HepG2 (cell line): ENCODE data around the gene HOXA5. TPM values are rescaled to one million over a fixed set of nuclear protein-coding genes. Genes with fewer than 3 reads are reported as not detected.

Experiments used
- ATAC-seq: fragments of 200-7000 bp; cut with Tn5 transposase; 3 replicates; pipeline ENCODE4 v1.9.1; 2020; ENCODE audit warnings: mild to moderate bottlenecking, moderate library complexity
- BruUV-seq: library from RNA; stranded (reverse); fragments of 400-500 nt; replicated peaks from 2 replicates; lab custom pipeline; 2021; lab: Mats Ljungman, UMichigan
- CTCF ChIA-PET: fragments of 300-600 bp; formaldehyde crosslinking; extraction: SDS; loops from one replicate; lab custom pipeline; 2021; ENCODE audit warnings: low total read pairs, inconsistent platforms, low intra/inter-chr PET ratio; lab: Yijun Ruan, JAX
- POLR2A ChIA-PET: fragments of 350-600 bp; sonication (Branson Sonifier 250); formaldehyde crosslinking; loops from one replicate; lab custom pipeline; 2020; ENCODE audit warnings: antibody characterized with exemption, inconsistent platforms; lab: Yijun Ruan, JAX
- DNase-seq: peaks from one replicate; pipeline ENCODE4 v3.0.0-alpha.2; 2015; ENCODE audit warnings: low spot score
- FAIRE-seq: peaks from 3 replicates; lab custom pipeline; 2011; peaks lifted over from hg19 to GRCh38; lab: Jason Lieb, UNC
- H2AFZ ChIP-seq: one replicate; pipeline ENCODE4 v1.6.1; 2011; ENCODE audit warnings: low read length, inconsistent platforms
- H3K27ac ChIP-seq: fragments of 300-600 bp; 3 replicates; pipeline ENCODE4 v1.8.0; 2011; ENCODE audit warnings: mixed run types, mild to moderate bottlenecking, mixed read lengths, low read length, inconsistent platforms; ENCODE audit not compliant: insufficient read depth; ENCODE audit errors: extremely low read length
- H3K27me3 ChIP-seq, 2 experiments: fragments of 200-600 bp in 1 of 2; 2 replicates in 1 of 2; 3 replicates in 1 of 2; pipeline versions ENCODE4 v1.6.0 to v1.8.0; 2011; ENCODE audit warnings: low read length in 2 of 2, mild to moderate bottlenecking in 2 of 2, moderate library complexity in 2 of 2, inconsistent platforms in 1 of 2; ENCODE audit not compliant: insufficient read depth in 2 of 2, control insufficient read depth in 1 of 2
- H3K36me3 ChIP-seq, 2 experiments: fragments of 200-600 bp in 1 of 2; replicated peaks in 1 of 2; 2 replicates in 1 of 2; 3 replicates in 1 of 2; pipeline versions ENCODE4 v1.5.1 to v1.8.0; 2011; ENCODE audit warnings: low read length in 2 of 2, inconsistent platforms in 1 of 2; ENCODE audit not compliant: insufficient read depth in 2 of 2, control insufficient read depth in 1 of 2
- H3K4me1 ChIP-seq: 2 replicates; pipeline ENCODE4 v1.5.1; 2012; ENCODE audit warnings: low read length, inconsistent platforms; ENCODE audit not compliant: insufficient read depth
- H3K4me2 ChIP-seq: 2 replicates; pipeline ENCODE4 v1.6.0; 2011; ENCODE audit warnings: low read depth, low read length, inconsistent platforms
- H3K4me3 ChIP-seq, 3 experiments: fragments of 200-600 bp in 1 of 3; sonication (generic), shearing (Covaris generic) in 1 of 3; replicated peaks in 1 of 3; 2 replicates each; pipeline ENCODE4 v1.5.1; 2011 to 2016; ENCODE audit warnings: low read length in 3 of 3, inconsistent platforms in 2 of 3, low read depth in 2 of 3, mild to moderate bottlenecking in 2 of 3, control low read depth in 1 of 3, mixed read lengths in 1 of 3; ENCODE audit not compliant: insufficient read depth in 1 of 3
- H3K79me2 ChIP-seq: one replicate; pipeline ENCODE4 v1.6.1; 2011; ENCODE audit warnings: low read length, inconsistent platforms; ENCODE audit not compliant: insufficient read depth
- H3K9ac ChIP-seq: 2 replicates; pipeline ENCODE4 v1.6.0; 2011; ENCODE audit warnings: mild to moderate bottlenecking, low read depth, low read length, inconsistent platforms; ENCODE audit not compliant: insufficient read depth
- H3K9me3 ChIP-seq: 2 replicates; pipeline ENCODE4 v1.5.1; 2012; ENCODE audit warnings: mild to moderate bottlenecking, low read length
- H4K20me1 ChIP-seq: 2 replicates; pipeline ENCODE4 v1.6.0; 2011; ENCODE audit warnings: inconsistent platforms, mild to moderate bottlenecking, low read length, moderate library complexity; ENCODE audit not compliant: insufficient read depth
- CBX2 ChIP-seq, 2 experiments: fragments of 200-600 bp in 1 of 2; sonication (generic); formaldehyde crosslinking in 1 of 2; IDR thresholded peaks; 2 replicates each; pipeline versions ENCODE4 v1.7.0 to v1.8.1; 2018 to 2022; ENCODE audit warnings: low read depth in 2 of 2, low read length in 1 of 2, mild to moderate bottlenecking in 1 of 2, missing genetic modification reagents in 1 of 2
- CCDC6 ChIP-seq: sonication (generic); formaldehyde crosslinking; IDR thresholded peaks from 2 replicates; pipeline ENCODE4 v1.8.1; 2022; ENCODE audit warnings: mild to moderate bottlenecking, missing genetic modification reagents, moderate library complexity
- GATAD2A ChIP-seq: IDR thresholded peaks from 2 replicates; pipeline ENCODE4 v1.6.1; 2016
- NAIF1 ChIP-seq: sonication (generic); formaldehyde crosslinking; IDR thresholded peaks from 2 replicates; pipeline ENCODE4 v1.5.0; 2020; ENCODE audit warnings: mild to moderate bottlenecking, missing genetic modification reagents, borderline replicate concordance
- PRPF4 ChIP-seq: fragments of 200-400 bp; formaldehyde crosslinking; IDR thresholded peaks from 2 replicates; pipeline ENCODE4 v1.6.1; 2016; ENCODE audit warnings: low read length, low read depth; ENCODE audit not compliant: poor library complexity, severe bottlenecking
- U2AF1 ChIP-seq: fragments of 200-400 bp; formaldehyde crosslinking; optimal IDR thresholded peaks from 2 replicates; pipeline ENCODE3; 2017; ENCODE audit warnings: mild to moderate bottlenecking, low read depth, low read length
- ZIK1 ChIP-seq: sonication (generic); formaldehyde crosslinking; IDR thresholded peaks from 2 replicates; pipeline ENCODE4 v1.5.0; 2020; ENCODE audit warnings: mild to moderate bottlenecking, low read depth, missing genetic modification reagents, borderline replicate concordance
- ZNF441 ChIP-seq: sonication (generic); formaldehyde crosslinking; IDR thresholded peaks from 2 replicates; pipeline ENCODE4 v1.7.0; 2021; ENCODE audit warnings: missing genetic modification reagents, borderline replicate concordance
- ZZZ3 ChIP-seq: sonication (generic); formaldehyde crosslinking; IDR thresholded peaks from 2 replicates; pipeline ENCODE4 v1.4.0; 2020; ENCODE audit warnings: missing genetic modification reagents, mild to moderate bottlenecking, borderline replicate concordance
- WGBS: methylation state at CpG from one replicate; pipeline ENCODE4 v1.1.6; 2017; ENCODE audit warnings: low lambda C conversion rate; 5-methylcytosine and 5-hydroxymethylcytosine counted together
- in situ Hi-C: cut with HindIII; loops from 2 replicates; pipeline ENCODE4 v1.10.0; 2017; ENCODE audit warnings: low pct_unique_long_range_greater_than_20kb; ENCODE audit not compliant: extremely low pct_ligation_motif_present
- intact Hi-C: fragments of 100-400 bp; cut with micrococcal nuclease; formaldehyde crosslinking; loops from one replicate; pipeline ENCODE4 v1.10.0; 2022; ENCODE audit not compliant: unreplicated experiment
- polyA plus RNA-seq, 8 experiments: library from polyadenylated mRNA; depleted of rRNA in 3 of 8; stranded (reverse) in 7 of 8; unstranded in 1 of 8; fragments of >200 nt; fragmentation: Illumina TruSeq in 4 of 8; extraction: Trizol in 4 of 8; gene quantifications; 2 replicates each; pipeline versions ENCODE4 v1.2.1 to v1.2.3, GENCODE V29; 2011 to 2016; ENCODE audit warnings: low read depth in 4 of 8, missing spikeins in 1 of 8, mixed read lengths in 1 of 8; ENCODE audit not compliant: insufficient read depth in 1 of 8
- total RNA-seq, 5 experiments: library from RNA; depleted of rRNA; stranded (reverse); fragments of >200 nt; fragmentation: Illumina TruSeq; extraction: Trizol; gene quantifications; 2 replicates each; pipeline ENCODE4 v1.2.3, GENCODE V29; 2016; ENCODE audit warnings: low read depth in 1 of 5
- TF ChIP-seq, protein P1 (sequence below): sonication (generic); formaldehyde crosslinking; IDR thresholded peaks from 2 replicates; pipeline ENCODE4 v1.8.0; 2023; ENCODE audit warnings: mild to moderate bottlenecking, missing genetic modification reagents
- TF ChIP-seq, protein P2 (sequence below), 2 experiments: fragments of 450-650 bp in 1 of 2; sonication (generic) in 1 of 2; formaldehyde crosslinking; IDR thresholded peaks; 2 replicates each; pipeline versions ENCODE4 v1.5.0 to v1.8.0; 2020 to 2022; ENCODE audit warnings: mild to moderate bottlenecking in 1 of 2, missing genetic modification reagents in 1 of 2

The HOXA5 gene
- total and polyA plus RNA-seq, 2 of the 13 experiments (the other 11 are each of a cell fraction or from before 2014, with no cell fraction given) = 3.2 to 3.6 TPM

DNA sequence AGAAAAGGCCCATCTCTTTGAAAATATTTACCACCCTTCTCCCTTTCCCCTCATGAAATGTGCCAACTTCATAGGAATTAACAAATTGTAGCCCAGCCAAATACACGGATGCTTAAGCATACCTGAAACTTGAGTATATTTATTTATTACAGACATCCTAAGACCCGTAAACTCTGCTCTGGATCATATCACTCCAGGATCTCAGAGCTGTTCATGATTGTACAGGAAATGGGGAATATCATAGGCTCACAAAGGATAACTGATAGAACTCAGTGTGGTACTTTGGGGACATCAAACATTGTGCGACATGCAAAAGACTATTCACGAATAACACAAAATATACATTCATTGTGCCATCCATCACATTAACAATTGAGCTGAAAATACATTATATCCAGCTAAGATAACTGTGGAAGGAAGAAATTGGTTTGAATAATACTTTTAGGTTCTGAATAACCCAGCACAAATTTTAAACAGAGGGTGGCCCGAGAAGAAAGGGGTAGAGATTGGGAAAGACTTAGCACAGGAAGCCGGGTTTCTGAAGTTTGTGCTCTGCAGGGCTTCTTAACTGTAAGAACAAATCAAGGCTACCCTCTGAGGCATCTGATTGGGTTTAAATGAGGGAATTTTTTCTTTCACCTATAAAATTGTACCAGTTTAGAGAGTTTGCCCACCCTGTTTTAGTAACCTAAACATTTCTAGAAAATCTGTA lies 50.1 kb downstream of the HOXA5 start:
- FAIRE-seq = no peak
- POLR2A ChIA-PET = interaction anchor here (1.0 to 1.6 kb wide), 2 partner anchors 26 to 29 kb away, joined by 3 to 4 read pairs; no protein-coding TSS in a partner anchor

DNA sequence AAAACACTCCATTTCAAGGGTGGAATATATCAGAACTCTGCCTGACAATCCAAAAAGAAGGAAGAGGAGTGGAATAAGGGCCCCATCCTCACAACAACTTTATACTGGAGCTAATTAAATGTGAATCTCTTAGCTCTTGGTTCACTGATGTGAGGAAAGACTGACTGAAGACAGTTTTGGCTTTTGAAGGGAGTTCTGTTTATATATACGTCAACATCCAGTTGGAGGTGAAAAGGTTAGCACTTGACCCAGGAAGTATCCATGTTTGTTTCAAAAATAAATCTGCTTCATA lies 50.7 kb downstream of the HOXA5 start:
- Histone ChIP-seq H2AFZ (no peak overlapping the region), H4K20me1 (no peaks in the 10 kb centered on the region), H3K4me2 (no peak overlapping the region), H3K4me1 (peaks cover 25% of the 10 kb centered on the region), H3K36me3 (no peaks in the 10 kb centered on the region), H3K9ac (no peak overlapping the region), H3K4me3 (no peak overlapping the region), H3K27me3 (peaks cover 2 to 19% of the 10 kb centered on the region in 2 experiments; a peak in 2 of 5 replicates), H3K27ac (no peak overlapping the region), H3K9me3 (no peaks in the 10 kb centered on the region), H3K79me2 (no peaks in the 10 kb centered on the region)
- intact Hi-C loops (no loop called here), in situ Hi-C loops (no loop called here)
- CTCF ChIA-PET = no interaction called here
- POLR2A ChIA-PET = interaction anchor here (1.0 kb wide), 1 partner anchor 29 kb away, joined by 3 read pairs; no protein-coding TSS in a partner anchor
- DNase-seq (no peak), ATAC-seq (no peak), FAIRE-seq (no peak)
- 69% methylated on average over 1 of the region's 1 CpG for WGBS
- no TSS peak for BruUV-seq
- TF ChIP-seq NAIF1 (CRISPR knock-in tag) (no peak), GATAD2A (CRISPR knock-in tag) (no peak), ZZZ3 (no peak), U2AF1 (no peak), CBX2 (IDR thresholded peaks at IDR 0.05; ENCODE audit: low read depth, low read length) (no peak), CBX2 (CRISPR knock-in tag; IDR thresholded peaks at IDR 0.05; ENCODE audit: low read depth) (no peak), ZNF441 (CRISPR knock-in tag) (no peak)
- TF ChIP-seq, protein P1, sequence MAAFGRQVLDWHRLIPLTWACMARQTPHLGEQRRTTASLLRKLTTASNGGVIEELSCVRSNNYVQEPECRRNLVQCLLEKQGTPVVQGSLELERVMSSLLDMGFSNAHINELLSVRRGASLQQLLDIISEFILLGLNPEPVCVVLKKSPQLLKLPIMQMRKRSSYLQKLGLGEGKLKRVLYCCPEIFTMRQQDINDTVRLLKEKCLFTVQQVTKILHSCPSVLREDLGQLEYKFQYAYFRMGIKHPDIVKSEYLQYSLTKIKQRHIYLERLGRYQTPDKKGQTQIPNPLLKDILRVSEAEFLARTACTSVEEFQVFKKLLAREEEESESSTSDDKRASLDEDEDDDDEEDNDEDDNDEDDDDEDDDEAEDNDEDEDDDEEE (CRISPR knock-in tag) = no peak

More for the DNA sequence above, 50.1 kb downstream of the HOXA5 start:
- Histone ChIP-seq H3K4me2 (no peak overlapping the region), H4K20me1 (no peaks in the 10 kb centered on the region), H3K79me2 (no peaks in the 10 kb centered on the region), H3K36me3 (no peaks in the 10 kb centered on the region), H3K27ac (no peak overlapping the region), H3K4me3 (no peak overlapping the region), H3K9ac (no peak overlapping the region), H3K9me3 (no peaks in the 10 kb centered on the region), H2AFZ (no peak overlapping the region), H3K4me1 (peaks cover 28% of the 10 kb centered on the region), H3K27me3 (peaks cover 2 to 19% of the 10 kb centered on the region in 2 experiments; a peak in 2 of 5 replicates)
- in situ Hi-C loops (no loop called here), intact Hi-C loops (no loop called here)
- CTCF ChIA-PET = no interaction called here
- no TSS peak for BruUV-seq
- ATAC-seq (no peak), DNase-seq (no peak)
- TF ChIP-seq, protein P1 (CRISPR knock-in tag) = no peak
- TF ChIP-seq PRPF4 (no peak), CCDC6 (CRISPR knock-in tag) (no peak), ZIK1 (CRISPR knock-in tag) (no peak)
- TF ChIP-seq, protein P2, sequence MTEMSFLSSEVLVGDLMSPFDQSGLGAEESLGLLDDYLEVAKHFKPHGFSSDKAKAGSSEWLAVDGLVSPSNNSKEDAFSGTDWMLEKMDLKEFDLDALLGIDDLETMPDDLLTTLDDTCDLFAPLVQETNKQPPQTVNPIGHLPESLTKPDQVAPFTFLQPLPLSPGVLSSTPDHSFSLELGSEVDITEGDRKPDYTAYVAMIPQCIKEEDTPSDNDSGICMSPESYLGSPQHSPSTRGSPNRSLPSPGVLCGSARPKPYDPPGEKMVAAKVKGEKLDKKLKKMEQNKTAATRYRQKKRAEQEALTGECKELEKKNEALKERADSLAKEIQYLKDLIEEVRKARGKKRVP (CRISPR knock-in tag; IDR thresholded peaks at IDR 0.05) = no peak
- WGBS = 51% methylated on average over 6 of the region's 6 CpGs
